SJSA1 (cell line): ENCODE data around the gene TAF11L11. TPM values are rescaled to one million over a fixed set of nuclear protein-coding genes. Genes with fewer than 3 reads are reported as not detected.
"Not testable (repeated sequence)": the region's sequence is repeated elsewhere in the genome, so short reads cannot be mapped to it uniquely, and the experiment has no call there.

ENCODE experiments used
- DNase-seq, 2 experiments: peaks; one replicate each; pipeline ENCODE4 v3.0.0-alpha.2; 2015 to 2020; ENCODE audit warnings: low spot score in 2 of 2, low read depth in 1 of 2
- H3K27ac ChIP-seq: fragments of 250-450 bp; sonication (Bioruptor Pico); 2 replicates; pipeline ENCODE4 v1.5.1; 2020; ENCODE audit warnings: mild to moderate bottlenecking, moderate library complexity
- H3K27me3 ChIP-seq: fragments of 250-450 bp; sonication (Bioruptor Pico); replicated peaks from 2 replicates; pipeline ENCODE4 v1.5.1; 2020; ENCODE audit warnings: mild to moderate bottlenecking, moderate library complexity
- H3K36me3 ChIP-seq: fragments of 250-450 bp; sonication (Bioruptor Pico); 2 replicates; pipeline ENCODE4 v1.5.1; 2020; ENCODE audit warnings: mild to moderate bottlenecking
- H3K4me1 ChIP-seq: fragments of 250-450 bp; sonication (Bioruptor Pico); replicated peaks from 2 replicates; pipeline ENCODE4 v1.6.1; 2021; ENCODE audit warnings: mild to moderate bottlenecking
- H3K4me3 ChIP-seq: fragments of 250-450 bp; sonication (Bioruptor Pico); 2 replicates; pipeline ENCODE4 v1.5.1; 2020; ENCODE audit warnings: mild to moderate bottlenecking
- H3K9me3 ChIP-seq: fragments of 250-450 bp; sonication (Bioruptor Pico); replicated peaks from 2 replicates; pipeline ENCODE4 v1.5.1; 2020; ENCODE audit warnings: mild to moderate bottlenecking
- total RNA-seq: library from RNA; depleted of rRNA; stranded (reverse); fragments of >200 nt; shearing (Covaris generic); gene quantifications from 2 replicates; pipeline ENCODE4 v1.2.3, GENCODE V29; 2014; rRNA removed

TAF11L11 gene
- total RNA-seq, 1 experiment from 2014 or later, result not detected

- H3K4me1 ChIP-seq, H3K9me3 ChIP-seq: not testable (repeated sequence)
Observed at GRCh38 chr5:17649232-17649631, 45.2 kb downstream of the TAF11L11 start.

GRCh38 chr5:17655201-17655759 is 51.3 kb downstream of the TAF11L11 start:
- not testable (repeated sequence) for H3K9me3 ChIP-seq, H3K4me3 ChIP-seq, H3K27ac ChIP-seq, H3K36me3 ChIP-seq, H3K27me3 ChIP-seq, H3K4me1 ChIP-seq, DNase-seq

More at GRCh38 chr5:17649232-17649631, 45.2 kb downstream of the TAF11L11 start:
- H3K4me3 ChIP-seq, H3K27me3 ChIP-seq, DNase-seq, H3K36me3 ChIP-seq, H3K27ac ChIP-seq: not testable (repeated sequence)

Other genes starting within 250 kb of the TAF11L11 start
- gene TAF11L2, start 106.0 kb upstream of the TAF11L11 start, total RNA-seq, result not detected in 2 replicates
- not detected in 2 replicates for gene TAF11L3, start 85.8 kb upstream of the TAF11L11 start, total RNA-seq
- not detected in 2 replicates for gene TAF11L4, start 82.4 kb upstream of the TAF11L11 start, total RNA-seq
- gene TAF11L5, start 78.9 kb upstream of the TAF11L11 start, total RNA-seq, result not detected in 2 replicates
- gene TAF11L6, start 75.5 kb upstream of the TAF11L11 start, total RNA-seq, result not detected in 2 replicates
- not detected in 2 replicates for gene TAF11L7, start 18.4 kb upstream of the TAF11L11 start, total RNA-seq
- not detected in 2 replicates for gene TAF11L8, start 13.2 kb upstream of the TAF11L11 start, total RNA-seq
- not detected in 2 replicates for gene TAF11L9, start 9.8 kb upstream of the TAF11L11 start, total RNA-seq
- not detected in 2 replicates for gene TAF11L10, start 6.4 kb upstream of the TAF11L11 start, total RNA-seq
- gene TAF11L12, start 6.2 kb downstream of the TAF11L11 start, total RNA-seq, result not detected in 2 replicates
- gene TAF11L13, start 27.9 kb downstream of the TAF11L11 start, total RNA-seq, result not detected in 2 replicates
- gene TAF11L14, start 30.3 kb downstream of the TAF11L11 start, total RNA-seq, result not detected in 2 replicates